Neural progenitor cell (in vitro differentiated cells): Measurements from ENCODE around the gene ATXN7L1.

Experiments used
- EZH2 ChIP-seq: fragments of 200-600 bp; sonication (generic); IDR thresholded peaks from 2 replicates; pipeline ENCODE4 v1.6.1; 2017; ENCODE audit warnings: antibody characterized with exemption, mild to moderate bottlenecking, moderate library complexity
- EZH2phosphoT487 ChIP-seq: fragments of 200-600 bp; sonication (generic); IDR thresholded peaks from 2 replicates; pipeline ENCODE4 v1.6.1; 2017; ENCODE audit warnings: antibody characterized with exemption
- TF ChIP-seq, protein P1 (sequence below): fragments of 200-600 bp; sonication (generic); IDR thresholded peaks from 2 replicates; pipeline ENCODE4 v1.5.1; 2017; ENCODE audit warnings: antibody characterized with exemption, mild to moderate bottlenecking

DNA sequence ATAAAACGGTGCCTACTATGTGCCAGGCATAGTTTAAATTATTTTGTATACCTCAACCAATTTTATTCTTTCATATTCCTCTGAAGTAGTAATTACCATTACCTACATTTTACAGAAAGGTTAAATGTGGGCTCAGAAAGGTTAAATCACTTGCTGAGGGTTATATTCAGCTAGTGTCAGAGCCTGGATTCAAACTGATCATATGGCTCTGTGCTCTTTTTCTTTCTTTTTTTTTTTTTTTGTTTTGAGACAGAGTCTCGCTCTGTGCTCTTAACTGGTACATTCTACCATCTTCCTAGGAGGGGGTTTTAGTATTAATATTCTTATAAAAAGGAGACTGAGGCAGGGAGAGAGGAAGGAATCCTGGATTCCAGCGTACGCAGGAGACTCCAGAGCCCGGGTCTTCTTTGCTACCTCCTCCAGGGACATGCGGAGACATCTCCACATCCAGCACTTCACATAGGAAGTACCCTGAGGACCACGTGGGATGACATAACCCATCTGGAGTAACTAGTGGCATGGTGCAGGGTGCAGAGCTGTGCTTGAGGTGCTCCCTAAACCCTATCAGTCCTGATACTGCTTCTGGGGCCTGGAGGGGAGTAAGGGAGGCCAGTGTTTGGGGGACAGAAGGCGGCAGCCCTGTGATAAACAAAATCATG lies 29.6 kb upstream of the ATXN7L1 start:
- TF ChIP-seq, protein P1, sequence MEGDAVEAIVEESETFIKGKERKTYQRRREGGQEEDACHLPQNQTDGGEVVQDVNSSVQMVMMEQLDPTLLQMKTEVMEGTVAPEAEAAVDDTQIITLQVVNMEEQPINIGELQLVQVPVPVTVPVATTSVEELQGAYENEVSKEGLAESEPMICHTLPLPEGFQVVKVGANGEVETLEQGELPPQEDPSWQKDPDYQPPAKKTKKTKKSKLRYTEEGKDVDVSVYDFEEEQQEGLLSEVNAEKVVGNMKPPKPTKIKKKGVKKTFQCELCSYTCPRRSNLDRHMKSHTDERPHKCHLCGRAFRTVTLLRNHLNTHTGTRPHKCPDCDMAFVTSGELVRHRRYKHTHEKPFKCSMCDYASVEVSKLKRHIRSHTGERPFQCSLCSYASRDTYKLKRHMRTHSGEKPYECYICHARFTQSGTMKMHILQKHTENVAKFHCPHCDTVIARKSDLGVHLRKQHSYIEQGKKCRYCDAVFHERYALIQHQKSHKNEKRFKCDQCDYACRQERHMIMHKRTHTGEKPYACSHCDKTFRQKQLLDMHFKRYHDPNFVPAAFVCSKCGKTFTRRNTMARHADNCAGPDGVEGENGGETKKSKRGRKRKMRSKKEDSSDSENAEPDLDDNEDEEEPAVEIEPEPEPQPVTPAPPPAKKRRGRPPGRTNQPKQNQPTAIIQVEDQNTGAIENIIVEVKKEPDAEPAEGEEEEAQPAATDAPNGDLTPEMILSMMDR, result no peak
- TF ChIP-seq EZH2, result no peak
- TF ChIP-seq EZH2phosphoT487, result no peak
